HepG2 (cell line): ENCODE data around the gene SEMA4A. TPM values are rescaled to one million over a fixed set of nuclear protein-coding genes. Genes with fewer than 3 reads are reported as not detected.
A peak's percentile ranks its signal among the peaks of the same experiment; 100 is the strongest.

Experiments used
- ELF3 ChIP-seq: IDR thresholded peaks from 2 replicates; pipeline ENCODE4 v1.6.1; 2016; ENCODE audit warnings: missing genetic modification reagents, missing compliant biosample characterization
- HDAC1 ChIP-seq: sonication (generic); formaldehyde crosslinking; IDR thresholded peaks from 2 replicates; pipeline ENCODE4 v1.5.1; 2020; ENCODE audit warnings: mild to moderate bottlenecking, missing genetic modification reagents
- HNF1A ChIP-seq, 2 experiments: sonication (generic) in 1 of 2; formaldehyde crosslinking in 1 of 2; IDR thresholded peaks; 2 replicates each; pipeline versions ENCODE4 v1.4.0 to v1.6.1; 2016 to 2020; ENCODE audit warnings: borderline replicate concordance in 1 of 2, low read depth in 1 of 2, mild to moderate bottlenecking in 1 of 2, missing genetic modification reagents in 1 of 2
- KMT2B ChIP-seq: IDR thresholded peaks from 2 replicates; pipeline ENCODE4 v1.6.1; 2016; ENCODE audit warnings: missing genetic modification reagents, missing compliant biosample characterization
- NCOA1 ChIP-seq: sonication (generic); formaldehyde crosslinking; IDR thresholded peaks from 2 replicates; pipeline ENCODE4 v1.9.0; 2021; ENCODE audit warnings: missing genetic modification reagents
- NR2F1 ChIP-seq, 2 experiments: fragments of 450-650 bp in 1 of 2; formaldehyde crosslinking in 1 of 2; IDR thresholded peaks; 2 replicates each; pipeline versions ENCODE4 v1.5.0 to v1.6.1; 2016 to 2020; ENCODE audit warnings: mild to moderate bottlenecking in 1 of 2, missing compliant biosample characterization in 1 of 2, missing genetic modification reagents in 1 of 2, moderate library complexity in 1 of 2
- RFX1 ChIP-seq: fragments of 450-650 bp; IDR thresholded peaks from 2 replicates; pipeline ENCODE4 v1.6.1; 2017
- RXRA ChIP-seq: sonication (generic); formaldehyde crosslinking; IDR thresholded peaks from 2 replicates; pipeline ENCODE4 v1.5.1; 2020; ENCODE audit warnings: missing genetic modification reagents
- SRSF4 ChIP-seq: fragments of 200-400 bp; formaldehyde crosslinking; IDR thresholded peaks from one replicate; pipeline ENCODE4 v1.6.1; 2018; ENCODE audit warnings: mild to moderate bottlenecking, low read depth, low read length, moderate library complexity; ENCODE audit not compliant: poor library complexity, severe bottlenecking
- TEAD3 ChIP-seq: optimal IDR thresholded peaks from 2 replicates; pipeline ENCODE3; 2016; ENCODE audit warnings: borderline replicate concordance
- TRIM24 ChIP-seq: sonication (generic); formaldehyde crosslinking; IDR thresholded peaks from 2 replicates; pipeline ENCODE4 v1.8.0; 2022; ENCODE audit warnings: mild to moderate bottlenecking, missing genetic modification reagents
- ZNF274 ChIP-seq: sonication (generic); formaldehyde crosslinking; IDR thresholded peaks from 2 replicates; pipeline ENCODE4 v1.5.1; 2020; ENCODE audit warnings: mild to moderate bottlenecking, missing genetic modification reagents
- ZNF292 ChIP-seq: sonication (generic); formaldehyde crosslinking; IDR thresholded peaks from 2 replicates; pipeline ENCODE4 v1.8.1; 2022; ENCODE audit warnings: mild to moderate bottlenecking, low read depth, missing genetic modification reagents, borderline replicate concordance
- ZNF484 ChIP-seq: sonication (generic); formaldehyde crosslinking; IDR thresholded peaks from 2 replicates; pipeline ENCODE4 v1.5.1; 2020; ENCODE audit warnings: mild to moderate bottlenecking, low read depth, missing genetic modification reagents, borderline replicate concordance
- ZNF563 ChIP-seq: sonication (generic); formaldehyde crosslinking; IDR thresholded peaks from 2 replicates; pipeline ENCODE4 v1.8.0; 2022; ENCODE audit warnings: mild to moderate bottlenecking, moderate library complexity, missing genetic modification reagents
- ZNF605 ChIP-seq: sonication (generic); formaldehyde crosslinking; IDR thresholded peaks from 2 replicates; pipeline ENCODE4 v1.8.0; 2022; ENCODE audit warnings: mild to moderate bottlenecking, missing genetic modification reagents
- ZNF703 ChIP-seq: sonication (generic); formaldehyde crosslinking; IDR thresholded peaks from 2 replicates; pipeline ENCODE4 v1.5.1; 2020; ENCODE audit warnings: missing genetic modification reagents, mild to moderate bottlenecking, moderate library complexity, borderline replicate concordance
- polyA plus RNA-seq, 8 experiments: library from polyadenylated mRNA; depleted of rRNA in 3 of 8; stranded (reverse) in 7 of 8; unstranded in 1 of 8; fragments of >200 nt; fragmentation: Illumina TruSeq in 4 of 8; extraction: Trizol in 4 of 8; gene quantifications; 2 replicates each; pipeline versions ENCODE4 v1.2.1 to v1.2.3, GENCODE V29; 2011 to 2016; ENCODE audit warnings: low read depth in 4 of 8, missing spikeins in 1 of 8, mixed read lengths in 1 of 8; ENCODE audit not compliant: insufficient read depth in 1 of 8
- total RNA-seq, 5 experiments: library from RNA; depleted of rRNA; stranded (reverse); fragments of >200 nt; fragmentation: Illumina TruSeq; extraction: Trizol; gene quantifications; 2 replicates each; pipeline ENCODE4 v1.2.3, GENCODE V29; 2016; ENCODE audit warnings: low read depth in 1 of 5
- TF ChIP-seq, protein P1 (sequence below): sonication (generic); formaldehyde crosslinking; IDR thresholded peaks from 2 replicates; pipeline ENCODE4 v1.4.0; 2020; ENCODE audit warnings: missing genetic modification reagents
- TF ChIP-seq, protein P2 (sequence below): sonication (generic); formaldehyde crosslinking; IDR thresholded peaks from 2 replicates; pipeline ENCODE4 v1.4.0; 2020; ENCODE audit warnings: missing genetic modification reagents

The SEMA4A gene
- total and polyA plus RNA-seq, 2 of the 13 experiments (the other 11 are each of a cell fraction or from before 2014, with no cell fraction given) = 0.09 to 0.20 TPM

GRCh38 chr1:156115514-156116374, 37.6 kb upstream of the SEMA4A start (continued):
- TF ChIP-seq ZNF703 (peak; percentile 8; the same call in 1 of the 2 replicates), HNF1A (IDR thresholded peaks at IDR 0.05; ENCODE audit: low read depth) (no peak), HNF1A (CRISPR knock-in tag; IDR thresholded peaks at IDR 0.05; ENCODE audit: borderline replicate concordance) (peak; percentile 55; the same call in 1 of the 2 replicates), ZNF605 (peak; percentile 60; the same call in 1 of the 2 replicates), NR2F1 (CRISPR knock-in tag; IDR thresholded peaks at IDR 0.05) (0 out of 4 replicates have a peak, but pooled peaks of 1 of the 2 experiments have one; percentile 22), NCOA1 (0 out of 2 replicates have a peak, but pooled peaks have one; percentile 17), ZNF484 (CRISPR knock-in tag) (no peak), HDAC1 (CRISPR knock-in tag) (peak; percentile 46), ZNF292 (CRISPR knock-in tag) (0 out of 2 replicates have a peak, but pooled peaks have one; percentile 14), ZNF274 (CRISPR knock-in tag) (0 out of 2 replicates have a peak, but pooled peaks have one; percentile 42), KMT2B (0 out of 2 replicates have a peak, but pooled peaks have one; percentile 6), RXRA (CRISPR knock-in tag) (peak; percentile 29; the same call in 1 of the 2 replicates), ELF3 (0 out of 2 replicates have a peak, but pooled peaks have one; percentile 24), SRSF4 (no peak), ZNF563 (CRISPR knock-in tag) (0 out of 2 replicates have a peak, but pooled peaks have one; percentile 30), TRIM24 (CRISPR knock-in tag) (no peak), TEAD3 (peak; percentile 87), RFX1 (no peak)
- TF ChIP-seq, protein P1, sequence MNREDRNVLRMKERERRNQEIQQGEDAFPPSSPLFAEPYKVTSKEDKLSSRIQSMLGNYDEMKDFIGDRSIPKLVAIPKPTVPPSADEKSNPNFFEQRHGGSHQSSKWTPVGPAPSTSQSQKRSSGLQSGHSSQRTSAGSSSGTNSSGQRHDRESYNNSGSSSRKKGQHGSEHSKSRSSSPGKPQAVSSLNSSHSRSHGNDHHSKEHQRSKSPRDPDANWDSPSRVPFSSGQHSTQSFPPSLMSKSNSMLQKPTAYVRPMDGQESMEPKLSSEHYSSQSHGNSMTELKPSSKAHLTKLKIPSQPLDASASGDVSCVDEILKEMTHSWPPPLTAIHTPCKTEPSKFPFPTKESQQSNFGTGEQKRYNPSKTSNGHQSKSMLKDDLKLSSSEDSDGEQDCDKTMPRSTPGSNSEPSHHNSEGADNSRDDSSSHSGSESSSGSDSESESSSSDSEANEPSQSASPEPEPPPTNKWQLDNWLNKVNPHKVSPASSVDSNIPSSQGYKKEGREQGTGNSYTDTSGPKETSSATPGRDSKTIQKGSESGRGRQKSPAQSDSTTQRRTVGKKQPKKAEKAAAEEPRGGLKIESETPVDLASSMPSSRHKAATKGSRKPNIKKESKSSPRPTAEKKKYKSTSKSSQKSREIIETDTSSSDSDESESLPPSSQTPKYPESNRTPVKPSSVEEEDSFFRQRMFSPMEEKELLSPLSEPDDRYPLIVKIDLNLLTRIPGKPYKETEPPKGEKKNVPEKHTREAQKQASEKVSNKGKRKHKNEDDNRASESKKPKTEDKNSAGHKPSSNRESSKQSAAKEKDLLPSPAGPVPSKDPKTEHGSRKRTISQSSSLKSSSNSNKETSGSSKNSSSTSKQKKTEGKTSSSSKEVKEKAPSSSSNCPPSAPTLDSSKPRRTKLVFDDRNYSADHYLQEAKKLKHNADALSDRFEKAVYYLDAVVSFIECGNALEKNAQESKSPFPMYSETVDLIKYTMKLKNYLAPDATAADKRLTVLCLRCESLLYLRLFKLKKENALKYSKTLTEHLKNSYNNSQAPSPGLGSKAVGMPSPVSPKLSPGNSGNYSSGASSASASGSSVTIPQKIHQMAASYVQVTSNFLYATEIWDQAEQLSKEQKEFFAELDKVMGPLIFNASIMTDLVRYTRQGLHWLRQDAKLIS (CRISPR knock-in tag) = no peak; the same call in 1 of the 2 replicates
- TF ChIP-seq, protein P2, sequence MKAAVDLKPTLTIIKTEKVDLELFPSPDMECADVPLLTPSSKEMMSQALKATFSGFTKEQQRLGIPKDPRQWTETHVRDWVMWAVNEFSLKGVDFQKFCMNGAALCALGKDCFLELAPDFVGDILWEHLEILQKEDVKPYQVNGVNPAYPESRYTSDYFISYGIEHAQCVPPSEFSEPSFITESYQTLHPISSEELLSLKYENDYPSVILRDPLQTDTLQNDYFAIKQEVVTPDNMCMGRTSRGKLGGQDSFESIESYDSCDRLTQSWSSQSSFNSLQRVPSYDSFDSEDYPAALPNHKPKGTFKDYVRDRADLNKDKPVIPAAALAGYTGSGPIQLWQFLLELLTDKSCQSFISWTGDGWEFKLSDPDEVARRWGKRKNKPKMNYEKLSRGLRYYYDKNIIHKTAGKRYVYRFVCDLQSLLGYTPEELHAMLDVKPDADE = no peak
